Cardiac fibroblast (primary cell): Measurements from ENCODE around the gene FOXN3.

Source experiments
- DNase-seq, 2 donors: peaks; one replicate each; pipeline versions ENCODE4 v3.0.0 to v3.0.0-alpha.2; 2010; ENCODE audit warnings: low read depth in 2 of 2
- H3K4me3 ChIP-seq, 2 donors: replicated peaks in 1 of 2; 1 replicate in 1 of 2; 2 replicates in 1 of 2; pipeline ENCODE4 v1.5.1; 2011; ENCODE audit warnings: low read depth in 2 of 2, low read length in 2 of 2, mild to moderate bottlenecking in 2 of 2, moderate library complexity in 1 of 2
- TF ChIP-seq, protein P1 (sequence below): IDR thresholded peaks from one replicate; pipeline ENCODE4 v1.5.1; 2011; ENCODE audit warnings: low read depth, mild to moderate bottlenecking, low read length, inconsistent platforms

Gene FOXN3

DNA sequence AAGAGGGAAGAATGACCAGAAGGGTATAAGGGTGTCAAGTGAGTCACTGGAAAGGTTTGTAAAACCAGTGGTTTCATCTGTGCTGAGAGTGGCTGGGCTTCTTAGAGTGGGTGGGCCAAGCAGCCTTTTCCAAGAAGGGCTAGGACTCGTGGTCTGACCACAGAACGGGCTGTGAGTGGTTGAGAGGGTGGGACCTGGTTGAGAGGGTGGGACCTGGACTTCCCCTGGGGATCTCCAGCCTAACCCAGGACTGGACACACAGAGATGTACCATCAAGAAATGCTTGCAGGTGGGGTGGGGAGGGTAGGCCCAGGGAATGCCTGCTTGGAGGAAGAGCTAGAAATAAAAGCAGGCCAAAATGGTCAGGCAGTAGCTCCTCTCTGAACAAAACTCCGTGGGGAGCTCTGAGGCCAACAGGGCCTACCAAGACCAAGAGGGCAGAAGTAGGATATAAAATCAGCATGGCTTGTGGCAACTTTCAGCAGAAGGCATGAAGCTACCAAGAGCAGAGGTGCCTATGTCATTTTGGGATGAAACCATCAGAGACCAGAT lies 140.5 kb downstream of the FOXN3 start:
- H3K4me3 ChIP-seq, result no peak overlapping the region
- TF ChIP-seq, protein P1, sequence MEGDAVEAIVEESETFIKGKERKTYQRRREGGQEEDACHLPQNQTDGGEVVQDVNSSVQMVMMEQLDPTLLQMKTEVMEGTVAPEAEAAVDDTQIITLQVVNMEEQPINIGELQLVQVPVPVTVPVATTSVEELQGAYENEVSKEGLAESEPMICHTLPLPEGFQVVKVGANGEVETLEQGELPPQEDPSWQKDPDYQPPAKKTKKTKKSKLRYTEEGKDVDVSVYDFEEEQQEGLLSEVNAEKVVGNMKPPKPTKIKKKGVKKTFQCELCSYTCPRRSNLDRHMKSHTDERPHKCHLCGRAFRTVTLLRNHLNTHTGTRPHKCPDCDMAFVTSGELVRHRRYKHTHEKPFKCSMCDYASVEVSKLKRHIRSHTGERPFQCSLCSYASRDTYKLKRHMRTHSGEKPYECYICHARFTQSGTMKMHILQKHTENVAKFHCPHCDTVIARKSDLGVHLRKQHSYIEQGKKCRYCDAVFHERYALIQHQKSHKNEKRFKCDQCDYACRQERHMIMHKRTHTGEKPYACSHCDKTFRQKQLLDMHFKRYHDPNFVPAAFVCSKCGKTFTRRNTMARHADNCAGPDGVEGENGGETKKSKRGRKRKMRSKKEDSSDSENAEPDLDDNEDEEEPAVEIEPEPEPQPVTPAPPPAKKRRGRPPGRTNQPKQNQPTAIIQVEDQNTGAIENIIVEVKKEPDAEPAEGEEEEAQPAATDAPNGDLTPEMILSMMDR, result no peak
- DNase-seq, result peak in 1 of 2 donors; percentile 27

DNA sequence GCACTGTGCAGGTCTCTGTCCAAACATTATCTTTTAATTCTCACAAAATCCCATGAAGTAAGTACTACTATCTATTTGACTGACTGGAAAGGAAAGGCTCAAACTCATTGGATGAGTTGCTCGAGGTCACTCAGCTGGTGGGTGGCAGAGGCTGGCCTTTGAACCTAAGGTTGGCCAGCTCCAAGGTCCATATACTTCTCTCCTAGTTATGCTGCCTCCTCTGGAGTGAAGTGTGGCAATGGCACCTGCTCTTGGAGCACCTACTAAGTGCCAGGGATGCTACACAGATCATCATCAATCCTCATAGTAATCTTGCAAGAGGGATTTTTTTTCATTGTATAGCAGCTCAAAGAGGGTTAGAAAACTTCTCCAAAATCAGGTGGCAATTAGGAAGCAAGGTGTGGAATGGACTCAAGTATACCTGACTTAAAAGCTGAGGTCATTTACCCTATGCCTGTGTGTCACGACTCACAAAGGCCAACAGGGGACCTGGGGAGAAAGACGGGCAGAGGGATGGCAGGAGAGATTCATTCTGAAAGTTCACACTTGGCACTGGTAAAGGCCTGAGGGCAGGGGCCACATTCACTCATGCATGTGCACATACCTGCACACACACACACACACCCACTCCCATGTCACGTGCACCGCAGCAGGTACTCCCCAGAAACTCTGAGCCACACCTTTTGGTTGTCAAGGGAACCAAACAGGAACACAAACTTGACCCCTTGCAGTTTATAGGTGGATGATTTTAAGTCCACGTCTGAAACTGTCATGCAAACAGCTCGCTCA lies 146.4 kb downstream of the FOXN3 start:
- no peak for DNase-seq
- H3K4me3 ChIP-seq, result no peak overlapping the region
- TF ChIP-seq, protein P1, result no peak

DNA sequence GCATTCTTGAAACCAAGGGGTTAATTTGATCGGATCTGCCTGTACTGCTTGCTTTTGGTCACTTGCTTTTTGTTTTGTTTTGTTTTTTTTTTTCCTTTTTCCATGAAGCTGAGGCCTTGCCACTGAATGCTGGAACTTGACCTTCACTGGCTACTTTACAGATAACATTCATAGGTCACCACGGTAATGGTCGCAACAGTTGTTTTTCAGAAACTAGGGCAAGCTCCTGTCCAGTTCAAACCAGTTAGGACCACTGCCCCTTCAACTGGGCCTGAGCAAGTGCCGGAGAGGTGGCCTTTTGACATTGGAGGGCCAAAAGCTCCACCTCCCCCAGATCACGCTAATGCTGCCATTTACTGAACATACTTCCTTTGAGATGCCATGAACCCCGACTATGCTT lies 147.6 kb downstream of the FOXN3 start:
- no peak for DNase-seq
- H3K4me3 ChIP-seq, result no peak overlapping the region
- TF ChIP-seq, protein P1, result no peak

DNA sequence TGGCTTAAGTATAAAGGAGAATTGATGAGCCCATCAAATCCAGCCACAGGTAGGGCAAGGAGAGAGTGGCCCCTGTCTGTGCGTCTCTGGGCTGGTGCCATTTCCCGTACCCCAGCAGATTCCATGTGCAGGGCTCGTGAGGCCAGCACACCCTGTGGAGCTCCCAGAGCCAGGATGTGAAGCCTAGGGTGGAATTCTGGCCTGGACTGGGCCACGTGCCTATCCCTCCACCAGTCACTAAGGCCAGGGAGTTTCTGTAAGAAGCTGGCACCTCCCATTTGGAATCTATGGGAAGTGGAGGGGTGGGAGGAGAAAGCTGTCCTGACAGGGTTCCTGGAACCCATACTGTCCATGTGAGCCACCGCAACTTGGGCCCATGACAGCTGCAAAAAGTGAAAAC lies 148.5 kb downstream of the FOXN3 start:
- TF ChIP-seq, protein P1, result no peak
- no peak for DNase-seq
- no peak overlapping the region for H3K4me3 ChIP-seq

DNA sequence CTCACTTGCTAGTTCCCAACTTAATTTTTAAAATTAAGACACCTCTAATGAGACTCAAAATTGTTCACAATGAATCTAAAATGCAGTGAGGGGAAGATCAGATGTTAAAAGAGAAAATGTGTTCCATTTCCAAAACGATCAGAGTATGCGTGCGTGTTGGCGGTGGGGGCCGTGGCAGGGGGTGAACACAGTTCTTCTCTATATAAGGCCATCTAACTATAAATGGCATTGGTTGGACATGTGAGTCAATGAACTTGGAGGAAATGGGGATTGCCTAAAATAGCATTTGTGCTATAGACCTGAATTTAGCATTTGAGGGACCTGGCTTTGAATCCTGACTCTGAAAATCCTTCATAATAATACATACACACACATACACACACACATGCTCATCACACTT lies 149.4 kb downstream of the FOXN3 start:
- TF ChIP-seq, protein P1, result no peak
- H3K4me3 ChIP-seq, result no peak overlapping the region
- no peak for DNase-seq

DNA sequence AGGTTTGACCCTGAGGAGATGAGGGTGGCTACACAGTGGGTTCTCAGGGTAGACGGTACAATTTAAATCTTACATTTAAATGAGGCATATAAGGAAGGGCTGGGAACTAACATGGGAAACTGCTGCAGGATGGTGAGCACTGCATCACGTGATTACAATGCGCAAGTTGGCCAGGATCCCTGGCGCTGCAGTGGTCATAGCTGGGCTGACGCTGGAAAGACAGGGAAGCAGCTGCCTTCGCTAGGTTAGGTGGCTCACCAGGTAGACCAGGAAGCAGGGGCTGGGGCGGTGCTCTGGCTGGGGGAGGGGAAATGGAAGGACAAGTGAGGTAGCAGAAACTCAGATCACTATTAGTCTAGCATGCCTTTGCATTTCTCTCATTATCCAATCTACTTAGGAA lies 149.9 kb downstream of the FOXN3 start:
- DNase-seq, result no peak
- TF ChIP-seq, protein P1, result no peak
- H3K4me3 ChIP-seq, result no peak overlapping the region

DNA sequence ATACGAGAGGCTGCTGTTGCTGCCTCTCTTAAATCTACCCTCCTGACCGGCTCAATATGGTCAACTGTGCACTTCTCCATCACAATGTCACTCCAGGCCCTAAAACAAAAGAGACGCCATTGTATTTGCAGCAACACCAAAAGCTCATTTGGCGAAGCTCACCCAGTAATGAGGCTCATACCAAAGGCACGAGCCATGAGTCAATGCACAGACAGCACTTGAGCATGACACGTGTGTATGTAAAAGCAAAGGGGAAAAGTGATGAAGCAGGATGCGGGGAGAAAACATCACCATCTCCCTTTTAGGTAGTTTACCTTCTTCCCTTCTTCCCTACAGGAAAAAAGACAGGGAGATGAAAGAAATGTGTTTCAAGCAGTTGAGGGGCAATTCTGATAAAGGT lies 150.3 kb downstream of the FOXN3 start:
- peak in 1 of 2 donors; percentile 14 for DNase-seq
- TF ChIP-seq, protein P1, result no peak
- no peak overlapping the region for H3K4me3 ChIP-seq
